ENCODE measurements around the gene SMAD4. TPM values are rescaled to one million over a fixed set of nuclear protein-coding genes. Genes with fewer than 3 reads are reported as not detected.

SMAD4 gene
- total RNA-seq, 2 donors from 2014 or later = 57.5 to 102 TPM

GRCh38 chr18:51028201-51028805 is 1.7 kb upstream of the SMAD4 start:
- no peaks in the 10 kb centered on the region for H3K36me3 ChIP-seq
- H3K27ac ChIP-seq = no peak overlapping the region
- no peak overlapping the region for H3K4me3 ChIP-seq
- no peak for DNase-seq (ENCODE audit: low spot score)
- H3K27me3 ChIP-seq = no peaks in the 10 kb centered on the region
- H3K9me3 ChIP-seq = no peaks in the 10 kb centered on the region
- peaks cover 0 to 30% of the 10 kb centered on the region in 2 donors for H3K4me1 ChIP-seq
- no peak for TF ChIP-seq CTCF (IDR thresholded peaks at IDR 0.05)

DNA sequence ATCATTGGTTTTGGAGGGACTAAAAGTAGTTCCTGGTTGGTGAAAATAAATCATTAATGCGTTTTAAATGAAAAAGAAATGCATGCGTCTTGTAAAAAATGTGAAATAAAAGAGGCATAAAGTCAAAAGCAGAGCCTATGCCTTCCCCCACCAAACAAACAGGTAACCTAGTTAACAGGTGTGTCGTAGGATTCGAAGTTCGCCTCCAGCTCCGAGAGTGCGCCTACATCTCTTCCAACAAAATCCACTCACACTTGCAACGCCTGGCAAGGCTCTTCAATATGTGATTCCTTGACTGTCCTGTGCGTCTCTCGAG is 677 bp upstream of the SMAD4 start:
- Histone ChIP-seq H3K9me3 (no peaks in the 10 kb centered on the region), H3K27ac (peak overlapping the region; percentile 91 to 94), H3K4me1 (peaks cover 0 to 34% of the 10 kb centered on the region in 2 donors), H3K36me3 (no peaks in the 10 kb centered on the region), H3K4me3 (peak overlapping the region; percentile 65 to 89), H3K27me3 (no peaks in the 10 kb centered on the region)
- TF ChIP-seq CTCF (IDR thresholded peaks at IDR 0.05) = no peak
- DNase-seq (ENCODE audit: low spot score) = no peak

DNA sequence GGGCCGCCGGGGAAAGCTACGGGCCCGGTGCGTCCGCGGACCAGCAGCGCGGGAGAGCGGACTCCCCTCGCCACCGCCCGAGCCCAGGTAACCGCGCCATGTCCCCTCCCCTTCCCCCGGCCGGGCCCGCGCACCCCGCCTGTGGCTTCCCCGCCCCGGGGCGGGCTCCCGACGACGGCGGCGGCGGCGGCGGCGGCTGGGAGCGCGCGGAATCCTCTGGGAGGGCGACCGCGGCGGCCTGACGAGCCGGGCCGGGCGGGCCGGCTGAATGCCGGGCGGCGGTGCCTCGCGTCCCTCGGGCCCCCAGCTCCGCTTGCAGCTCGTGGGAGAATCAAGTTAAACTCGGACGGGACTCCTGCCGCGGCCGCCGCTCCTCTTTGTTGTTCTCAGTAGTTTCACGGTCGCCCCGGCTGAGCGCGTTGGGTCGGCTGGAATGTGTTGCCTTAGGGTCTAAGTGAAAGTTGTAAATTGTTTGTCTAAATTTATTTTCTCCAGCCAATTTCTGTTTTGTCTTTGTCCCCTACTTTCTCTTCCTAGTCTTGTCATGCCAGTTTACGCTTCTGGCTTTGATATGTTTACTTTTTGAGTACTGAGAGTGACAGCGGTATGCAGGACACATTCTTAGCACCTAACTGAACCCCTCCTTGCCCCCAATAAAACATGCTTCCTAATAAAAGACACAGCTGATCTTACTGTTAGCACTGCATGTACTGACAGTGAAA is 685 bp downstream of the SMAD4 start:
- peak overlapping the region; percentile 65 to 89 for H3K4me3 ChIP-seq
- no peaks in the 10 kb centered on the region for H3K9me3 ChIP-seq
- H3K27me3 ChIP-seq = no peaks in the 10 kb centered on the region
- TF ChIP-seq CTCF (IDR thresholded peaks at IDR 0.05) = no peak
- DNase-seq (ENCODE audit: low spot score) = peak; percentile 64
- peak overlapping the region; percentile 91 to 94 for H3K27ac ChIP-seq
- no peaks in the 10 kb centered on the region for H3K36me3 ChIP-seq
- peaks cover 0 to 48% of the 10 kb centered on the region in 2 donors for H3K4me1 ChIP-seq

DNA sequence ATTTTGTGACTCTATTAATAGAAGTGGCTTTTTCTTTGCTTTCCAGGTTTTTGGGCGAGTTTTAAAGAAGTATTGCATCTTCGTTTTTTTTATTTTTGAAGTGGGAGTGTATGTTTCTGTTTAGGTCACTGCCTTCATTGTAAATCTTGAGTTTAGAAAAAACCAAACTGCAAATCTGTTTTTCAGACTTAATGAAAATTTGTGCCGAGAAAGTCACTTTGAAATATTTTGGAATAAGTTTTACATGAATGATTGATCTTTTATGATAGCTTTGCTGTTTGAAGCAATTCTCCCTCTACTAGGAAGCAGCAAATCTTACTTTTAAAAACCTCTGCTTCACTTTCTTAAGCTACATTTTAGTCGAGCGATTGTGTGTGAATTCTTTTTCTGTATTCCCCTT is 2.2 kb downstream of the SMAD4 start:
- no peak for DNase-seq (ENCODE audit: low spot score)
- peak overlapping the region in 1 of 2 donors; percentile 13 for H3K4me3 ChIP-seq
- TF ChIP-seq CTCF (IDR thresholded peaks at IDR 0.05) = no peak
- peak overlapping the region in 1 of 2 donors; percentile 13 for H3K27ac ChIP-seq
- H3K36me3 ChIP-seq = no peaks in the 10 kb centered on the region
- peaks cover 0 to 63% of the 10 kb centered on the region in 2 donors for H3K4me1 ChIP-seq
- H3K9me3 ChIP-seq = no peaks in the 10 kb centered on the region
- H3K27me3 ChIP-seq = no peaks in the 10 kb centered on the region

GRCh38 chr18:51037230-51037629 is 7.2 kb downstream of the SMAD4 start:
- Histone ChIP-seq H3K27ac (no peak overlapping the region), H3K4me1 (peaks cover 0 to 89% of the 10 kb centered on the region in 2 donors), H3K4me3 (no peak overlapping the region), H3K27me3 (no peaks in the 10 kb centered on the region), H3K9me3 (no peaks in the 10 kb centered on the region), H3K36me3 (no peaks in the 10 kb centered on the region)
- TF ChIP-seq CTCF (IDR thresholded peaks at IDR 0.05) = no peak
- DNase-seq (ENCODE audit: low spot score) = no peak
